AG04450 (cell line): Measurements from ENCODE around the gene SLC27A3. TPM values are rescaled to one million over a fixed set of nuclear protein-coding genes. Genes with fewer than 3 reads are reported as not detected.

Source experiments
- CTCF ChIA-PET: fragments of 300-600, 350-600 bp; formaldehyde crosslinking; extraction: SDS; loops from one replicate; lab custom pipeline; 2022; ENCODE audit warnings: antibody characterized with exemption, inconsistent platforms; lab: Charles Lee
- POLR2A ChIA-PET: fragments of 350-600 bp; formaldehyde crosslinking; extraction: SDS; loops from one replicate; lab custom pipeline; 2021; ENCODE audit warnings: antibody characterized with exemption, inconsistent platforms; lab: Yijun Ruan, JAX
- DNase-seq: peaks from one replicate; pipeline ENCODE4 v3.0.0-alpha.2; 2011; ENCODE audit warnings: low read depth, low spot score
- H3K27ac ChIP-seq: one replicate; pipeline ENCODE4 v1.5.1; 2012; ENCODE audit warnings: low read depth, low read length, control low read depth
- H3K27me3 ChIP-seq: one replicate; pipeline ENCODE4 v1.6.0; 2012; ENCODE audit warnings: low read length; ENCODE audit not compliant: control insufficient read depth, insufficient read depth
- H3K4me3 ChIP-seq: 2 replicates; pipeline ENCODE4 v1.5.1; 2011; ENCODE audit warnings: mild to moderate bottlenecking, low read depth, low read length, control low read depth
- H3K9me3 ChIP-seq: 2 replicates; pipeline ENCODE4 v1.5.1; 2012; ENCODE audit warnings: low read length; ENCODE audit not compliant: control insufficient read depth, insufficient read depth
- polyA plus RNA-seq: library from polyadenylated mRNA; depleted of rRNA; stranded (reverse); fragments of >200 nt; gene quantifications from 2 replicates; pipeline ENCODE4 v1.2.3, GENCODE V29; 2011
- TF ChIP-seq, protein P1 (sequence below): IDR thresholded peaks from 2 replicates; pipeline ENCODE4 v1.5.1; 2011; ENCODE audit warnings: low read depth, low read length, control low read depth, inconsistent platforms

The SLC27A3 gene
- polyA plus RNA-seq, 1 experiment = 9.9 TPM

GRCh38 chr1:153730468-153730988 is 44.7 kb upstream of the SLC27A3 start:
- ChIA-PET CTCF (interaction anchor here (1.6 kb wide), 1 partner anchor 20 kb away, joined by 6 read pairs; no protein-coding TSS in a partner anchor), POLR2A (no interaction called here)
- TF ChIP-seq, protein P1, sequence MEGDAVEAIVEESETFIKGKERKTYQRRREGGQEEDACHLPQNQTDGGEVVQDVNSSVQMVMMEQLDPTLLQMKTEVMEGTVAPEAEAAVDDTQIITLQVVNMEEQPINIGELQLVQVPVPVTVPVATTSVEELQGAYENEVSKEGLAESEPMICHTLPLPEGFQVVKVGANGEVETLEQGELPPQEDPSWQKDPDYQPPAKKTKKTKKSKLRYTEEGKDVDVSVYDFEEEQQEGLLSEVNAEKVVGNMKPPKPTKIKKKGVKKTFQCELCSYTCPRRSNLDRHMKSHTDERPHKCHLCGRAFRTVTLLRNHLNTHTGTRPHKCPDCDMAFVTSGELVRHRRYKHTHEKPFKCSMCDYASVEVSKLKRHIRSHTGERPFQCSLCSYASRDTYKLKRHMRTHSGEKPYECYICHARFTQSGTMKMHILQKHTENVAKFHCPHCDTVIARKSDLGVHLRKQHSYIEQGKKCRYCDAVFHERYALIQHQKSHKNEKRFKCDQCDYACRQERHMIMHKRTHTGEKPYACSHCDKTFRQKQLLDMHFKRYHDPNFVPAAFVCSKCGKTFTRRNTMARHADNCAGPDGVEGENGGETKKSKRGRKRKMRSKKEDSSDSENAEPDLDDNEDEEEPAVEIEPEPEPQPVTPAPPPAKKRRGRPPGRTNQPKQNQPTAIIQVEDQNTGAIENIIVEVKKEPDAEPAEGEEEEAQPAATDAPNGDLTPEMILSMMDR = no peak
- Histone ChIP-seq H3K9me3 (peaks cover 5% of the 10 kb centered on the region; the same call in 1 of the 2 replicates), H3K4me3 (no peak overlapping the region), H3K27ac (no peak overlapping the region), H3K27me3 (no peaks in the 10 kb centered on the region)
- no peak for DNase-seq

DNA sequence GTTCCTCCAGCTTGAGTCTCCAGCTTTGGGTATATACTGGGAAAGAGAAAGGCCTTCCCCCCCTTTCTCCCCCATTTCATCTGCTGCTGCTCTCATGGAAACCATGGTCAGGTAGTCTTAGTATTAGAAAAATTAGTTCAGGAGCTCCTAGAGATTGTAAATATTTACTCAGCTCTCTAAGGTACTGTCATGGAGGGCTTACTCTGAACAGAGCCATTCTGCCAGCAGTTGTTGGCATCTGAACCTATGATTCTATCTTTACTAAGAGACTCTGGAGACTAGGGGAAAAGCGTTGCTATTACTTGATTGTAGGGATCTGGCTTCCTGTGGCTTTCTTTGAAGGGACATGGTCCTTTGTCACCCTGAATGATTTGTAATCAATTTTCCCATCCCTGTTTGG is 41.2 kb upstream of the SLC27A3 start:
- TF ChIP-seq, protein P1 = no peak
- DNase-seq = no peak
- ChIA-PET POLR2A (no interaction called here), CTCF (interaction anchor here (1.0 to 1.9 kb wide), 2 partner anchors 15 to 57 kb away, joined by 3 to 6 read pairs; no protein-coding TSS in a partner anchor)
- Histone ChIP-seq H3K27ac (no peak overlapping the region), H3K4me3 (no peak overlapping the region), H3K27me3 (no peaks in the 10 kb centered on the region), H3K9me3 (no peaks in the 10 kb centered on the region)

DNA sequence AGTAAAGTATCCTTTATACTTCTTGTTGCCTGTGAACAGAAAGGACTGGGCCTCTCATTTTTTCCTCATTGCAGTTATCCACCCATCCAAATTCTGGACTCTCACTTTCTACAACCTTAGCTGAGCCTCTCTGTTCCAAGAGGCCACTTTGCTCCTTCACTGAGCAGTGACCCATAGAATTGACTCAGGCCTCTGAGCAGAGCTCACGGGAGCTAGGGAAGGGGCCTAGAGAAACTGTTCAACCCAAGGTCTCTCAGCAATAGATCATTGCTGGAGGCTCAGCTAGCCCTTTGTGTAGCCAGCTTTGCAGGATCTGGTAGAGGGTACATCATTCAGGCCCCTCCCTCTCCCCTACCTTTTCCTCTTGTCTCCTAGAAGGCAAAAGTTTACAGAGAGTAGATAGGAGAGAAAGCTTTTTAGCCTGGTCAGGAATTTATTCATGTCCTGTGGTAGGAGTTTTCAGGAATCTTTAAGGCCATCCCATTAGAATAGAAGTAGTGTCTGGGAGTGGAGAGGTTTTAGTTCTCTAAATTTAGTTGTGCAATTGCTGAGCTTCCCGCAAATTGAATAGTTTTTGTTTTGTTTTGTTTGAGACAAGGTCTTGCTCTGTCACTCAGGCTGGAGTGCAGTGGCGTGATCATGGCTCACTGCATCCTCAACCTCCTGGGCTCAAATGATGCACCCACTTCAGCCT is 40.7 kb upstream of the SLC27A3 start:
- ChIA-PET CTCF (interaction anchor here (1.0 to 1.9 kb wide), 2 partner anchors 14 to 57 kb away, joined by 3 to 6 read pairs; no protein-coding TSS in a partner anchor), POLR2A (no interaction called here)
- Histone ChIP-seq H3K9me3 (no peaks in the 10 kb centered on the region), H3K27me3 (no peaks in the 10 kb centered on the region), H3K27ac (no peak overlapping the region), H3K4me3 (no peak overlapping the region)
- DNase-seq = no peak
- TF ChIP-seq, protein P1 = no peak

- TF ChIP-seq, protein P1 = no peak
- no peak overlapping the region for H3K27ac ChIP-seq
- DNase-seq = no peak
- ChIA-PET CTCF (interaction anchor here (1.0 kb wide), 1 partner anchor 14 kb away, joined by 3 read pairs; no protein-coding TSS in a partner anchor), POLR2A (no interaction called here)
- no peaks in the 10 kb centered on the region for H3K27me3 ChIP-seq
- no peak overlapping the region for H3K4me3 ChIP-seq
- H3K9me3 ChIP-seq = no peaks in the 10 kb centered on the region
Observed at GRCh38 chr1:153735090-153735420, 40.2 kb upstream of the SLC27A3 start.

- Histone ChIP-seq H3K4me3 (no peak overlapping the region), H3K27me3 (no peaks in the 10 kb centered on the region), H3K27ac (no peak overlapping the region), H3K9me3 (no peaks in the 10 kb centered on the region)
- TF ChIP-seq, protein P1 = no peak
- CTCF ChIA-PET = interaction anchor here (0.8 to 1.6 kb wide), 3 partner anchors 10 to 390 kb away, joined by 3 to 7 read pairs (median 4); no protein-coding TSS in a partner anchor
- no peak for DNase-seq
- POLR2A ChIA-PET = no interaction called here
Observed at GRCh38 chr1:153741986-153742385, 33.2 kb upstream of the SLC27A3 start.
